IMR-90 (cell line): ENCODE measurements around the gene ZNF236.

Experiments used
- CHD1 ChIP-seq: IDR thresholded peaks from 2 replicates; pipeline ENCODE4 v1.6.1; 2012; ENCODE audit warnings: low read depth, low read length, improper control_type of control experiment
- ELK1 ChIP-seq: fragments of 150-350 bp; IDR thresholded peaks from 2 replicates; pipeline ENCODE4 v1.6.1; 2016; ENCODE audit warnings: low read depth, mild to moderate bottlenecking, low read length, moderate library complexity, borderline replicate concordance
- MXI1 ChIP-seq: IDR thresholded peaks from 2 replicates; pipeline ENCODE4 v1.6.1; 2012; ENCODE audit warnings: low read depth, mild to moderate bottlenecking, low read length, moderate library complexity, borderline replicate concordance
- POLR2A ChIP-seq: IDR thresholded peaks from 2 replicates; pipeline ENCODE4 v1.6.1; 2012; ENCODE audit warnings: mild to moderate bottlenecking, low read depth, low read length
- SMC3 ChIP-seq: fragments of 150-350 bp; IDR thresholded peaks from 2 replicates; pipeline ENCODE4 v1.6.1; 2016; ENCODE audit warnings: low read depth, mild to moderate bottlenecking, antibody characterized with exemption, low read length, moderate library complexity
- TF ChIP-seq, protein P1 (sequence below): conservative IDR thresholded peaks from 2 replicates; pipeline ENCODE4 v1.5.1; 2012; ENCODE audit warnings: mild to moderate bottlenecking, low read depth, low read length, improper control_type of control experiment

DNA sequence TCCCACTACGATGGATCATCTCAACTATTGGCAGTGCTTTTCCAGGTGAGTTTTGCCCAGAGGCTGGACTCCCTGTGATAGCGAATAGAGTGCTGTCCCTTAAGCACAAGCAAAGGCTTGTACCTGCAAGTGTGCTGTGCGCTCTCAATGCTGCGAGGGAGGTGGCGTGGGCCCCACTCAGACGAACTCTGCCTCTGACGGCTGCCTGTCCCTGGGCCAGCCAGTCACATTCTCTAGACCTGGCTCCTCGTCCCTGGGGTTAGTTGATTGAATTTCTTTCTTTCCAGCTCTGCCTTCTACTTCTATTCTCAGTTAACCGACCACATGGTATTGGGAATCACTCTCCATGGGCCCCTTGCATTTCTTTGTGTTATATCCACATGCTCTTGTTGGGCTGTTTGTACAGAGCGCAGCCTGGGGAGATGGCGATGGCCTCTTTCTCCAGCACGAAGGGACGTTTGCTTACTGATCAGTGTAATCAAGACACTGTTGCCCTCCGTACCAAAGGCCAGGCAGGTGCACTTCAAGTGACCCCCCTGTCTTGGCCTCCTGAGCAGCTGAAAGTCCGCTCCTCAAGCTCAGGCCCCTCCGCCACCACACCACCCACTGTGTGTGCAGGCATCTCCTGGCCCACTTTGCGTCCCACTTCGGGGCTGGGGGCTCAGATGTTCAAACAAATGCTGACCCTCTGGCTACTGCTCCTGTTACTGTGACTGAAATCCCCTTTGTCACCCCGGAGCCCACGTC, 151.3 kb downstream of the ZNF236 start:
- no peak for TF ChIP-seq CHD1
- TF ChIP-seq POLR2A: no peak
- TF ChIP-seq, protein P1, sequence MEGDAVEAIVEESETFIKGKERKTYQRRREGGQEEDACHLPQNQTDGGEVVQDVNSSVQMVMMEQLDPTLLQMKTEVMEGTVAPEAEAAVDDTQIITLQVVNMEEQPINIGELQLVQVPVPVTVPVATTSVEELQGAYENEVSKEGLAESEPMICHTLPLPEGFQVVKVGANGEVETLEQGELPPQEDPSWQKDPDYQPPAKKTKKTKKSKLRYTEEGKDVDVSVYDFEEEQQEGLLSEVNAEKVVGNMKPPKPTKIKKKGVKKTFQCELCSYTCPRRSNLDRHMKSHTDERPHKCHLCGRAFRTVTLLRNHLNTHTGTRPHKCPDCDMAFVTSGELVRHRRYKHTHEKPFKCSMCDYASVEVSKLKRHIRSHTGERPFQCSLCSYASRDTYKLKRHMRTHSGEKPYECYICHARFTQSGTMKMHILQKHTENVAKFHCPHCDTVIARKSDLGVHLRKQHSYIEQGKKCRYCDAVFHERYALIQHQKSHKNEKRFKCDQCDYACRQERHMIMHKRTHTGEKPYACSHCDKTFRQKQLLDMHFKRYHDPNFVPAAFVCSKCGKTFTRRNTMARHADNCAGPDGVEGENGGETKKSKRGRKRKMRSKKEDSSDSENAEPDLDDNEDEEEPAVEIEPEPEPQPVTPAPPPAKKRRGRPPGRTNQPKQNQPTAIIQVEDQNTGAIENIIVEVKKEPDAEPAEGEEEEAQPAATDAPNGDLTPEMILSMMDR: no peak
- TF ChIP-seq MXI1: no peak
- no peak for TF ChIP-seq SMC3
- TF ChIP-seq ELK1: no peak
